HG02884 (cell line): ENCODE results near the gene LPP.

Experiments
- ATAC-seq: cut with Tn5 transposase; IDR thresholded peaks from one replicate; pipeline ENCODE4 v1.9.1; 2021; ENCODE audit warnings: mild to moderate bottlenecking, moderate library complexity; ENCODE audit not compliant: unreplicated experiment

Gene LPP

DNA sequence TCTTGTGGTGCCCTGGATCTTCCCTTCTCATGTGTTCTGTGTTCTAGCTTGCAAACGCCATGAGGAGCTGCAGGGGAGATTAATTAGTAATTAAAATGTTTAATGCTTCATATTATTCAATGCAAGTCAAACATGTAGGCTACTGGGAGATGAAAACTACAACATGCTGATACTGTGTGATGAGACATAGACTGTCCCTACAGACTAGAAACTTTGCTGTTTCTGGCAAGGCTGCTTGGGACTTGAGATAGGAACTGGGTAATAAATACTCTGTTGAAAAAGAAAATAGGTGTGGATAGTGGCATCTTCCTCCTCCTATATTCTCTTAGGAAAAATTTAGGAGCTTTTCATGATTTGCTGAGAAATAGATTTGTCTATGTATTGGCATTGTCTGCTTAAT, 379.2 kb downstream of the LPP start:
- no peak for ATAC-seq

DNA sequence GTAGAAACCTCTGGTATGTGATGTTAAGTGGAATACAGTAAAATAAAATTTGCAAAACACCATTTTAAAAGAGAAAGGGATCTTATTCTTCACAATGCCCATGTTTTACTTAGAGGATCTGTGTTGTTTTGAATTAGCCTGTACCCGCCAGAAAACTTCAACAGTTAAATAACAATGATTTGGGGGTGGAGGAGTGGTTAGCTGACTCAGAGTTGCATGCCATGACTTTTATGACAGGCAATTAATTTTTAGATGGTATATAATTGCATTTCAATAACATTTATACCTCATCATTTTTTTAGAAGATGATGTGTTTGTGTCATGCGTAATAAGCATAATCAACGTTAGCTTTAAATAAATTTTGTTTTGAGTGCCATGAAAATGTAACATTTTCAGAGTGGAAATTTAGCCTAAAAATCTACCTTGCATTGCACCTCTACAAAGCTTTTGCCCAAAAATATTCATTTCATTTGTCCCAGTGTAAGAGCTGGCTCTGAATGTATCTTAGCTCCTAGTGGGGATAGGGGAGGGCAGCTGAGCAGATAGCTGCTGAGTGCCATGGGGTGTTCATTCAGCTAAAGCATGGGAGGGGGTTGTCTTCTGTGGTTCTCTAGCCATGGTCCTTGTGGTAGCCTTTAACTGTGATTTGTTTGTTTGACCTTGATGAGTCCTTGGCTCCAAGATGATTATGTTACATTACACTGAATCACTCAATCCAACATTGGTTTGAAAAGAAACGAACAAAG, 379.8 kb downstream of the LPP start:
- no peak for ATAC-seq

DNA sequence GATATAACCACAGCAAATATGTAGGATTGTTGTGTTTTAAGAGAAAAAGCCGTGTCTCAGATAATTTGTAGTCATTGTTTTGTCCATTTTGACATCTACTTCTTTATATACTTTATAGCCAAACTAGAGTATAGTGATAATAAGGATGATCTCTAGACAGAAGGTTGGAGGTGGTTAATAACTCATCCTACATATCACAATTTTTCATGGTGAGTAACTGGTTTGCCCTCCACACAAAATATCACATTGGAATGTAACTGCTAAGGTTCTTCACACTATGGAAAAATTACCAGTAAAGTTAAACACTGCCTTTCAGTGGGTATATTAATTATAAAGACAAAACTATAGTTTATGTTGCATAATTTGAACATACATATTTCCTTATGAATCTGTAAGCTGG, 380.7 kb downstream of the LPP start:
- no peak for ATAC-seq

DNA sequence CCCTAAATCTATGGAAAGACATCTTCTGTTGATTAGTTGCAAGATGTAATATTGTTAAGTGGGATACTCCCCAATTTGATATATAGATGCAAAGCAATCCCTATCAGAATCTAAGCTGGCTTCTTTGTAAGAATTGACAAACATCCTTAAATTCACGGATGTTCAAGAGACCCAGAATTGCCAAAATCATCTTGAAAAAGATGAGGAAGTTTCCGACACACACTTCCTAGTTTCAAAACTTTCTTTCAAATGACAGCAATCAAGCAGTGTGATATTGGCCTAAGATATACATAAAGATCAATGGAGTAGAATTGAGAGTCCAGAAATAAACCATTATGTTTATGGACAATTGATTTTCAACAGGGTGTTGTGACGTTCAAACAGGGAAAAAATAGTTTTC, 383.6 kb downstream of the LPP start:
- ATAC-seq, result no peak

DNA sequence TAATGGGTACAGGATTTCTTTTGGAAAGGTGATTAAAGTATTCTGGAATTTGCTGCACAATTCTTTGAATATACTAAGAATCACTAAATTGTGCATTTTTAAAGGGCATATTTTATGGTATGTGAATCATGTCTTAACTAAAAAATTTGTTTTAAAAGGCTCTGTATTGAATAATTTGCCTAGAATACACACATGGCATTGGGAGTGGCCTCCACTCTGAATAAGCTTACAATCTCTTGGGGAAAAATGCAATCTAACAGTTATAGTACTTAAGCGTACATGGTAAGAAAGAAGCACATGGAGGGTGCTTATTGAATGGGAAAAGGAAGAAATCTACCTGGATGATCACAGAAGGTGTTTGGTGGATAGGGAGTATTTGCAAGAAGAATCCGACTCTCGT, 385.1 kb downstream of the LPP start:
- no peak for ATAC-seq

DNA sequence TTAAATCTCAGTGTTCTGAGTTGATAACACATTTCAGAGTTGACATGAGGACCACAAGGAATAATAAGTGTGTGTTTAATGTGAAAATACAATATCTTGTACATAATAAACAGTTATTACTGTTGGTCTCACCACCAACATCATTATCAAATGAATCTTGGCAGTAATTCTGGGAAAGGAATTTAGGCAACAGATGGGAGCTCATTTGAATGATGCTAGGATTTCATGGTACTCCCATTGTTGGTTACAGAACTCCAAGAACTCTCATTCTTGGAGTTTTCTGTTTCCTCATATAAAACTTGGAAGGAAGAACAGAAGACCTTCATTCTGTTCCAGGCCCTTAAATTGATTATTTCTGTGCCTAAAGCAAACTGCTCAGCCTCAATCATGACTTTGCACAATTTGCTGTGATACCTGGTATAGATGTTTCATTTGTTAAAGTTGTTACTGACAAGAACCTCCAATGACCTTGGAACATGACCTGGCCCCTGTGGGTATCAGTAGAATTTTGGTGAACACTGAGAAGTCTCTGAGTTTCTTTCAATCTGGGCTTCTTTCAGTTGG, 385.8 kb downstream of the LPP start:
- ATAC-seq, result no peak

DNA sequence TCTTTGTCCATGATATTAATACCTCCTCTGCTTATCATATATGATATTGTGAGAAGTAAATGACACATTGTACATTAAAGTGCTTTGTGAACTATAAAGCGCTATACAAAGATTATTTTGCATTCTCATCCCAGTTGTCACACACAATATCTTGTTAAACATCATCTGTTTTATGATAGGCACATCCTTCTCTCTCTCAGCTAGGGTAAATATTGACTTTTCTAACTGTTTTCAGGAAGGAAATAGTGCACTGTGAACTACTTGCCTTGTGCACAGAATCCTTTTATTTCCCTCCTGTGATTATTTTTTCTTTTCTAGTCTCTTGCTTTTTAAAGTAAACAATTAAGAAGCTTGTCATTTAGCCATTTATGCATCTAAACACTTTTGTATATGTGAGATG, 388.2 kb downstream of the LPP start:
- no peak for ATAC-seq

DNA sequence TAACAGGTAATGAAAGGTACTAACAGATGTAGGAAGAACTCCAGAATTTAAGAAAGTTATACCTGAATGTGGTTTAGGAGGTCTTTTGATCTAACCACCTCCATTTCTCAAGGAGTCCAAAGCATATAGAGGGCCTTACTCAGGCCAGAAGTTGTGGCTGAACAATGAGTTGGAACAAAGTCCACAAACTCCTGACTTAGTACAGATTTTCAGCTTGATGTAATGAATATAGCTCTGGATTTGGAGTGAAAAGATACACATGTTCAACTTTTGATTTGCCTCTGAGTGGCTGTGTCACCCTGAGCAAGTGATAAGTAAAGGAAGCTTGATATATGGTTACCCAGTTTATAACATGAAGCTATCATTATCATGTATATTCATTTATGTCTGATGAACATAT, 390.1 kb downstream of the LPP start:
- ATAC-seq, result no peak

DNA sequence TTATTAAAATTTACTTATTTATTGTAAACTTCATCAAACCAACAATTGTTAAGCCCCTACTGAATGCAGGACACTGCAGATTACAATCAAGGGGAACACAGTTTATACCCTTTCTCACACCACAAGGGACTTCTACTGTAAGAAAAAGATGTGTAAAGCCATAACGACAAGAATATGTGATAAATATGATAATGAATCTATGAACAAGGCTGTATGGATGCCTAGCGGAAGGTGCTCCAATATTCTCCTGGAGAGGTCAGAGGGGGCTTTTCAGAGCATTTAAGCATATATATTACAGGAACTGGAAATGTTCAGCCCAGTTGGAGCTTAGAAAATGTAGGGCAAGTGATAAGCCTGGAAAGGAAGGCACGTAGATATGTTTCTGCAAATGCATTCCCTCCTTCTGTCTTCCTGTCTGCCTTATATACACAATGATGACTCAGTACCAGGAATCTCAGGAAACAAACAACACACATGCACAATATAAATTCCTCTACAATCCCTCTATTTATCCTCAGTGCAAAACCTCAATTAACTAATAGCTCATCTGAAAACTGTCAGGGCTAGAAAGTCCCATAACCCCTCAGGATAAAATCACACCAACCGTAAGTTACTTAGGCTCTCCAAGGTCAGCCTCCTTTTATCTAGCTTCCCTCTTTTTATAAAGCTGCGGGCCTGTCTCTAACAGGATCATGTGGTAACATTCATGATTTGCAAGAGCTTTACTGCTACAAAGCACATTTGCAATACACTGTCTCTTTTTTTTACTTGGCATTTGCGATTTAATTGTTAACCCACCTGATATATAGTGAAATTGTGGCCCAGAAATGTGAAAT, 393.1 kb downstream of the LPP start:
- no peak for ATAC-seq

DNA sequence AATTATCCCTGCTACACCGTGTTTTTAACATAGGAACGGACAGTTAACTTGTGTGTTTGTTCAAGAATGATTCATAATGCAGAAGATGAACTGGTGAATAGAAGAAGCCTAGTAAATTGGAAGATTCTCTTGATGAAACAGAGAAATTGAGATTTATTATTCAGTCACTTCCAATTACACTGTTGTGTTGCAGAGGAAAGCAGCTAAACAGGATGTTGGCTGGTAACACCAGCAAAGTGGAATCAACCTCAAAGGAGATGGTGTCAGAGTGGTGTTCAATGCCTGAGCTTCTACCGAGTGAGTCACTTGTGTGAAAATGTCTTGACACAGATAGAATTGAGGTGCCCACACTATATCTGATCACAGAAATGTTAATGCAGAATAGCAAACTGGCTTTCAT, 399.6 kb downstream of the LPP start:
- no peak for ATAC-seq

DNA sequence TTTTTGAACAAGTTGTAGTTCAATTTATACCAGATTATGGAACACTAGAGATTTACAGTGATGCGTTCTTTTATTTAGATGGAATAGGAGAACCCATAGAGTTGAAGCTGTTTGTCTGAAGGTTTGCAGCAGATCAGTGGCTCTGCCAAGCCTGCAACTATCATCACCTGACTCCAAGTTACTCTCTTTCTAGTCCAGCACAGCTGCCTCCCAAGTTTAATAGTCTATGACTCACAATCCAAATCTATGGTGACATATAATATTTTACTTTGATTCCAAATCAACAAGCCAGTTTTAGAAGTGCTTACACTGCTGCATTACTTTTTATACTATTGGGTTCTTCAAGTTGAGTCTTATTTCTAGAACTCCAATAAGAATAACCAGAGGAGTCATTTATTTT, 400.4 kb downstream of the LPP start:
- ATAC-seq, result no peak

DNA sequence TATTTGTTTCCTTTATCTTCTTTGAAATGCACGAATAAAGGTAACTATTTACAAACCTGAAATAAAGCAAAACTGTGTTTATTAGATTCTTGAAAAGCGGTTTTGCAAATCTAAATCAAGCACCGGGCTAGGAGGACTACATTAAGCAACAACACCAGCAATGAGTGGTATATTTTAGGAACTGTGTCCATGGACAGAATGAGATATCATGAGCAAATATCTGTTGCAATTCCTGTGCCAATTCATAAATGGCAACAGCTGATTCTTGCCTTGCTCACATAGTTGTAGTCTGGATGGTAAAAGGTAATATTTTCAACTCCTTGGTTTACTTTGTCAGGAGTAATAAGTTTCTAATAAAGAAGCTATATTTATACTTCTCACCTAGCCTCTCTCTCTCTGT, 403.3 kb downstream of the LPP start:
- ATAC-seq, result no peak

DNA sequence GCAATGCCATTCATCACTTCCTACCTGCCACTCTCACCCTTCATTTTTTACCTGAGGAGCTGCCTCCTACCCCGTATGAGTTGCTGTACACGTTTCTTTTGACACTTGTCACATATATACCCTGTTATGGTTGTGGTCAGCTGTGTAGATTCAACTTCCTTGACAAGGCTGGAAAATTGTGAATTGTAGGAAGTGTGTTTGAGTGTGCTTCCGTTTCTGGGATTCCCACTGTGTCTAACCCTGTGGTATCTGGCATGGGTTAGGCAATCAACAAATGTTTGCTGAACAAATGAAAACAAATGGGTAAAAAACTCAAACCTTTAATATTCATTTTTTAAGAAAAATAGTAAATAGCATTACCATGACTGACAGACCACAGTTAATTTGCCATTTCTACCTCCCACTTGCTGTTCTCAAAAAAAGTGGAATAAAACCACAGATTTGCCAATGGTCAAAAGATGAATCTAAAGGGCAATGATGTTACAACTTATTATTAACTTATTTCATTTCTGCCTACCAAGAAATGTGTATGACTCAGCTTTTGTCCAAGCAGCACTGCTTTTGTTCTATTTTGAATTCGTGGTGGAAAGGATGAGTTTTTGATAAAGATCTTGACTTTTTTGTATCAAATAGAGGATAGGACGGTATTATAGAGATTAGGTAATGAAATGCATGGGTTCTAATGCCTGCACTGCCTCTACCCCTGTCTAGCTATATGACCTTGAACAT, 404.6 kb downstream of the LPP start:
- no peak for ATAC-seq

DNA sequence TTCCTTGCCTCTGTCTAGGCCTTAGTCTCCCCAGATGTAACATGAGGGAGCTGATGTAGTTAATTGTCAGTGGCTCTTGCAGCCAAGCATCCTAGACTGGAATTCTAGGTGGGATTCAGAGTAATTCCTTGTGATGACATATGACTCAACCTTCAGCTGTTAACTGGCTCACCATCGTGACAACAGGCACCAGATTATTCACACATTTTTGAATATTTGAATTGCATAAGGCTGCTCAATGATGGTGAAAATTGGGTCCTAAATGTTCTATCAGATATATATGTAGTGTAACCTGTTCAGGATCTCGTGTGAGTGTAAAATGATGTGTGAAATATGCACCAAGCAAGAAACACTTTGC, 405.1 kb downstream of the LPP start:
- no peak for ATAC-seq

DNA sequence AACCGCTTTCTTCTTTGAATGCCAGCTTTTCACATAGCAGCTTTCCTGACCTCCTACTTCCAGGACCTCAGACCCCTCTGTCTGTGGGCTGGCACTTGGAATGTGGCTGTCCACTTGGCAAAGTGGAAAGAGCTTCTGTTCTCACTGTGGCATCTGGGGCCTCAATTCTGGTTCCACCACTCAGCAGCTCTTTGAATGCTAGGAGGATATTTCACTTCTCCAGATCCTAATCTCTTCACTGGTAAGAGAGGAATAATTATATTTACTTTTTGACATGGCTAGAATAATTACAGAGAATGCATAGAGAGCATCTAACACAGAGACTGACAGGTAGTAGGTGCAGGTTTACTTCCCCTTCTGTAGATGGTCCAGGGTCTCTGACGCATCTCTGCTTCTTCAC, 405.9 kb downstream of the LPP start:
- ATAC-seq, result no peak

DNA sequence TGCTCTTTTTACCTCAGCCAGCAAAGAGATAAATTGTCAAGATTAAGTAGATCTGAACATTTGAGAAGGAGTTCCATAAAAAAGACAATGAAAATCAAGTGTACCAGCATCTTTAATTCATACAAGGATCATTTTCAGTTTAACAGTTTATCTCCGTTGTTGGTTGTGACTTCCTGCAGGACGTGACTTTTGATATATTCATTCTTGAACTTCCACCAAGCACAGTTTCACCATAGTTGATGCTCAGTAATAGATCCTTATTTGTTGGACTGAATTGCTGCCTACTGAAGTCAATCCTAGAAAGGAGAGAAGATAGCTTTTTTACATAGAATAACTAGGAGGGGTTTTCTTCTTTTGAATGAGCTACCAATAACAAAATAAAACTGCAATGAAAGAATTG, 408.2 kb downstream of the LPP start:
- no peak for ATAC-seq

DNA sequence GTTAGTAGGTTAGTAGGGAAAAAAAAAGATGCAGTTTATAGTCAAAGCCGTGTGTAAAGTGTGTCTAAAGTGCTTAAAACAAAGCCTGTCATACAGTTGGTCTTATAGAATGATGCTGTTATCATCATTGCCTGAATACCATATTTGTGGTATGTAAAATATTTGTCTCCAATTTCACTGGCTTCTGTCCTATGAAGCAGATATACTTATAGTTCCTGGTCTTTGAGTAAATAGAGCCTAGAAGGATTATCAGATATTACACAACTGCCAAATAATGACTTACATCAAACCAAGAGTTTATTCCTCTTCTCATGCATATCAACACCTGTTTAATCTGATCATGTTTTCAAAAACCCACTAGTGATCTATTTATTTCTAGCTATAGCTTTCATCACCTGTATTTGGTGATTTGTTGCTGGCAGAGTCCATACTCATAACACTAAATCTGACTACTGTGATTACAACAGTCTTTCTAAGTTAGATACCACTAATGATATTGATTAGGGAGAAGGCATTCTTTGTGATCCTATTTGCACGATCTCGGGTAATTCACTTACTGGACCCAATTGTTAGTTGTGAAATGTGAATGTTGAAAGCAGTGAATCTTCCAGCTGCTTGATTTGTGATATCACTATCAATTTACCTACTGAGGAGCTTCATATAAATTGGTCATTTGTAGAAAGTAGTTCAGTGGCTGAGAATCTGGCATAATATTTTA, 413.7 kb downstream of the LPP start:
- ATAC-seq, result no peak

DNA sequence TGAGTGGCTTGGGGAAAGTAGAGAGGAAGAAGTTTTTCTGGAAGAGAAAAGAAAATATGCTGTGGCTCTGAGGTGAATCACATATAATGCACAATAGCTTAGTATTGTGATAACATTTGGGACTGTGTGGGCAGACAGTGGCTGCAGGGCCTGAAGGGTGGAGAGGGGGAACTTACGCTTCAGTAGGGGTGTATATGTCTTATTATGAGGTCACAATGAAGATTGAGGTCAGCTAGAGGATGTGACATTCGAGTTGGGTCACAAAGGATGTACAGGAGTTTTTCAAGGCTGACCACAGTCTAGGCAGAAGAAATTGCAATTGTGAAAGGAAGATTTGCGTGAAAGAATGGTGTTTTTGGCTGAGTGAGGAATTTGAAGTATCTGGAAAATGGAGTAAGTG, 414.8 kb downstream of the LPP start:
- no peak for ATAC-seq

DNA sequence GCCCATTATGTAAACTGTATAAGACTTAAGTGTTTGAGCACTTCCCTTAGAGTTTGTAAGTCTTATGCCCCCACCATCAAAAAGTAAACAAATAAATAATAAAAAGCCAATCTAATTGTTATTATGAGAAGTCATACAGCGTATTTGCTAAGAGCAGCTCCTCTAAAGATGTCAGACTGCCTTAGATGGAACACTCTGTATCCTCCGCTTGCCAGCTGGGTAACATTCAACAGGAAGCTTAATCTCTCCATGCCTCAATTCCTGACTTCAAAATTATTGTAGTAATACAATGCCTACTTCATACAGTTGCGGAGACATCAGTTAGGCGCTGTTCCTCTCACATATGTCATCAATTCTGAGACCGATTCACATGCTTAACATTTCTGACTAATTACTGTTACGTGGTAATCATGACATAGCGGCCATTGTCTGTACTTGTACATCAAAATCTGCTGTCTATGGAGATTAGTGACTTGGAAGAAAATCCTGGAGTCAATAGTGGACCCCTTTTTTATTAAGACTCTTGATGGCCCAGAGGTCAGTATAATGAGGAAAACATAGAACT, 417.7 kb downstream of the LPP start:
- ATAC-seq, result no peak

DNA sequence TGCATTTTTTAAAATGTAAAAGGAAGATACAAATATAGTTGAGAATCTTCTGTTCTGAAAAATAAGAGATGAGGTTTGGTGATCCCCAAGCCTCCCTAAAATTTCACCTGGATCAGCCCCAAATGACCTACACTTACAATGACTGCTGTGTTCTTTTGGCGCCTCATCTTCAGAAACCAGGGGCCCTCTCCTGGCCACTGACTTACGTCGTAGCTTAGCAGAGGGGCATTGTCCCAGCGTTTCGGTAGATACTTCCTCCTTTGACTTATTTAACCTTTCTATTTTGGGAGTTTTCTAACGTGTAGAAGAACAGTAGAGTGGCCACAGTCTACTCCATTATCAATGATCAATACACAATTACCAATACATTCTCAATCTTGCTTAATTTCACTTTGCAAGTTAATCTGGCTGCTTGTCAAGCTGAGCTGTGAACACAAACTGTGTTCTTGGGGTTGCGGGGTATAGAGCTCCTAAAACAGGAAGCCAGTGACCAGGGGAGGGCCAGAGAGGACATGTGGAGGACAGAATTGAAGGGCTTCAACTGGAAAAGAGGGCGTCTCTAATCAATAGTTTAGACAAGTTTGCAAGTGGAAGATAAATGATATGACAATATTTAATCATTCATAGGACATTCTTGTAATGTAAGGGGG, 419.5 kb downstream of the LPP start:
- no peak for ATAC-seq
